GM10266 (cell line): ENCODE results near the gene SPAG7.
"Not testable (repeated sequence)": the region's sequence is repeated elsewhere in the genome, so short reads cannot be mapped to it uniquely, and the experiment has no call there.

ENCODE experiments used
- DNase-seq: peaks from one replicate; pipeline ENCODE4 v3.0.0; 2012; ENCODE audit errors: extremely low spot score
- TF ChIP-seq, protein P1 (sequence below): IDR thresholded peaks from 2 replicates; pipeline ENCODE4 v1.5.1; 2012; ENCODE audit warnings: mild to moderate bottlenecking, low read depth; ENCODE audit not compliant: control insufficient read depth, insufficient read depth; ENCODE audit errors: missing control alignments

The SPAG7 gene

DNA sequence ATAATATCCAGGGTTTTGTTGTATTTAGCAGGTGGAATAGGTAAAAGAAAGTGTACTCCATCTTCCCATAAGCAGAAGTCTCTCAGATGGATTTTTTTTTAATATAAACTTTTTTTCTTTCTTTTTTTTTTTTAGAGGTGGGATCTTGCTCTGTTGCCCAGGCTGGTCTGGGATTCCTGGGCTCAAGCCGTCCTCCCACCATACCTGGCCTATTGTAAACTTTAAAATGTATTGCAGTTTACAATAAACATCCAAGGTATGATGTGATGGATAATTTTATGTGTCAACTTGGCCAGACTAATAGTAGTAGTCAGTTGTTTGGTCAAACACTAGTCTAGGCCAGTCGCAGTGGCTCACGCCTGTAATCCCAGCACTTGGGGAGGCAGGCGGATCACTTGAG, 46.3 kb downstream of the SPAG7 start:
- TF ChIP-seq, protein P1, sequence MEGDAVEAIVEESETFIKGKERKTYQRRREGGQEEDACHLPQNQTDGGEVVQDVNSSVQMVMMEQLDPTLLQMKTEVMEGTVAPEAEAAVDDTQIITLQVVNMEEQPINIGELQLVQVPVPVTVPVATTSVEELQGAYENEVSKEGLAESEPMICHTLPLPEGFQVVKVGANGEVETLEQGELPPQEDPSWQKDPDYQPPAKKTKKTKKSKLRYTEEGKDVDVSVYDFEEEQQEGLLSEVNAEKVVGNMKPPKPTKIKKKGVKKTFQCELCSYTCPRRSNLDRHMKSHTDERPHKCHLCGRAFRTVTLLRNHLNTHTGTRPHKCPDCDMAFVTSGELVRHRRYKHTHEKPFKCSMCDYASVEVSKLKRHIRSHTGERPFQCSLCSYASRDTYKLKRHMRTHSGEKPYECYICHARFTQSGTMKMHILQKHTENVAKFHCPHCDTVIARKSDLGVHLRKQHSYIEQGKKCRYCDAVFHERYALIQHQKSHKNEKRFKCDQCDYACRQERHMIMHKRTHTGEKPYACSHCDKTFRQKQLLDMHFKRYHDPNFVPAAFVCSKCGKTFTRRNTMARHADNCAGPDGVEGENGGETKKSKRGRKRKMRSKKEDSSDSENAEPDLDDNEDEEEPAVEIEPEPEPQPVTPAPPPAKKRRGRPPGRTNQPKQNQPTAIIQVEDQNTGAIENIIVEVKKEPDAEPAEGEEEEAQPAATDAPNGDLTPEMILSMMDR = no peak
- no peak for DNase-seq

DNA sequence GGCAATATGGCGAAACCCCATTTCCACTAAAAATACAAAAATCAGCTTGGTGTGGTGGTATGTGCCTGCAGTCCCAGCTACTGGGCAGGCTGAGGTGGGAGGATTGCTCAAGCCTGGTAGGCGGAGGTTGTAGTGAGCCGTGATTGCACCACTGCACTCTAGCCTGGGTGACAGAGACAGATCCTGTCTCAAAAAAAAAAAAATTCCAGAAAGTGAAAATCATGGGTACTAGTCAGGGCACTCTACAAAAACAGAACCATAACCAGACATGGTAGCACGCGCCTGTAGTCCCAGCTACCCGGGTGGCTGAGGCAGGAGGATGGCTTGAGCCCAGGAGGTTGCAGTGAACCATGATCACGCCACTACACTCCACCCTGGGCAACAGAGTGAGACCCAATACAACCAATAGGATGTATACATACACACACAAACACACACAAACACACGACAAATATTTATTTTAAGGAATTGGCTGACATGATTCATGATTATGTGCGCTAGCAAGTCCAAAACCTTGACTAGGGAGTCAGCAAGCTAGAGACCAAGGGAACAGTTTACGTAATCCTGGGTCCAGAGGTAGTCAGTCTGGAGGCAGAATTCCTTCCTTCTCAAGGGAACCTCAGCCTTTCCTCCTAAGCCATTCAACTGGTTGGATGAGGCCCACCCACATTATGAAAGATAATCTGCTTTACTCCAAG, 47.1 kb downstream of the SPAG7 start:
- no peak for DNase-seq
- TF ChIP-seq, protein P1 = no peak

DNA sequence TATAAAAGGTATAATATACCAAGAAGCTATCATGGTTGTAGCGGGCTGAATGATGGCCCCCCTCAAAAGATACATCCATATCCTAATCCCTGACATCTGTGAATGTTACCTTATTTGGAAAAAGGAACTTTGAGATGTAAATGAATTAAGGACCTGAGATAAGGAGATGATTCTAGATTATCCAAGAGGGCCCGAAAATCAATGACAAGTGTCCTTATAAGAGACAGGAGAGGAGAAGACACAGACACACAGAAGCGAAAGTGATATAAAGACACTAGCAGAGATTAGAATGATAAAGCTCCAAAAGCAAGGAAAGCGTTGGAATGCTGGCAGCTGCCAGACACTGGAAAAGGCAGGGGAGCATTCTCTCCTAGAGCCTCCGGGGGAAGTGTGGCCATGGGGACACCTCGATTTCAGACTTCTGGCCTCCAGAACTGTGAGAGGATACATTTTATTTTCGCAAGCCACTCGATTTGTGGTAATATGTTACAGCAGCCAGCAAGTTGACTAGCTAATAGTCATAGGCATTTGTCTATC, 48.0 kb downstream of the SPAG7 start:
- TF ChIP-seq, protein P1 = no peak
- no peak for DNase-seq

DNA sequence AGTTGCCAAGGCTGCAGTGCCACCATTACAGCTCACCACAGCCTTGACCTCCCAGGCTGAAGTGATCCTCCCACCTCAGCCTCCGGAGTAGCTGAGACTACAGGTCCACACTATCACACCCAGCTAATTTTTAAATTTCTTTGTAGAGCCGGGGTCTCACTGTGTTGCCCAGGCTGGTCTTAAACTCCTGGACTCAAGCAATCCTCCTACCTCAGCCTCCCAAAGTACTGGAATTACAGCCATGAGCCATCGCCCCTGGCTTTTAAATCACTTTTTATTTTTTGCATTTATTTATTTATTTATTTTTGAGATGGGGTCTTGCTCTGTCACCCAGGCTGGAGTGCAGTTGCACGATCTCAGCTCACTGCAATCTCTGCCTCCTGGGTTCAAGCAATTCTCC, 53.1 kb downstream of the SPAG7 start:
- DNase-seq = not testable (repeated sequence)

DNA sequence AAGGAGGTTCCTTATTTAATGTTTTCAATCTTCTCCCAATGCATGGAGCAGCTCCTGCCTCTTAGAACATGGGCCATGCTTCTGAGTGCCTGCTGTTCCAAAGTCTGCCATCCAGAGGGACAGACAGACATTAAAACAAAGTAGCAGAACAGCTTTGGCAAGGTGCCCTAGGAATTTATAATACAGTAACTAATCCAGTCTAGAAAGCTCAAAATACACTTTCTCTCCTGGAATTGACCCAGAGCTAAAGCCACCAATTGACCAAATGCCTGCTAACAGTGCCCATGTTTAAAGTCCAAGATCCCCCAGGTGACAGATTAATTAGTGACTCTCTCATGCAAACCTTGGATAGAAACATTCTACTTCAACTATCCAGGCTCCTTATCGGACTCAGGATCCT, 53.6 kb downstream of the SPAG7 start:
- TF ChIP-seq, protein P1 = no peak
- no peak for DNase-seq
